H1 (cell line): ENCODE results near the gene SESN3. TPM values are rescaled to one million over a fixed set of nuclear protein-coding genes. Genes with fewer than 3 reads are reported as not detected.
A peak's percentile ranks its signal among the peaks of the same experiment; 100 is the strongest.

Source experiments
- CTCF ChIA-PET: fragments of 300-600 bp; sonication (Branson Sonifier 250); formaldehyde crosslinking; loops from one replicate; lab custom pipeline; 2021; ENCODE audit not compliant: partially characterized antibody; lab: Charles Lee
- POLR2A ChIA-PET: fragments of 300-600 bp; sonication (Branson Sonifier 250); formaldehyde crosslinking; loops from one replicate; lab custom pipeline; 2021; ENCODE audit warnings: inconsistent platforms; ENCODE audit not compliant: partially characterized antibody; lab: Charles Lee
- DNase-seq, 2 experiments: peaks; one replicate each; pipeline versions ENCODE4 v3.0.0 to v3.0.0-alpha.2; 2010 to 2022; ENCODE audit warnings: low spot score in 2 of 2, low read depth in 1 of 2, mixed read lengths in 1 of 2
- FAIRE-seq: peaks from 2 replicates; lab custom pipeline; 2011; peaks lifted over from hg19 to GRCh38; lab: Jason Lieb, UNC
- H2AFZ ChIP-seq: 2 replicates; pipeline ENCODE4 v1.8.1; 2012; ENCODE audit warnings: low read length, inconsistent platforms
- H2AK5ac ChIP-seq: 2 replicates; pipeline ENCODE4 v1.6.1; 2013; ENCODE audit warnings: low read depth, low read length
- H2BK120ac ChIP-seq: replicated peaks from 2 replicates; pipeline ENCODE3; 2013; ENCODE audit warnings: low read depth, low read length, inconsistent platforms
- H2BK12ac ChIP-seq: 2 replicates; pipeline ENCODE4 v1.6.1; 2013; ENCODE audit warnings: low read depth, low read length
- H2BK15ac ChIP-seq: 2 replicates; pipeline ENCODE4 v1.6.1; 2013; ENCODE audit warnings: low read length
- H2BK20ac ChIP-seq: 2 replicates; pipeline ENCODE4 v1.6.1; 2013; ENCODE audit warnings: low read length
- H2BK5ac ChIP-seq: 2 replicates; pipeline ENCODE4 v1.6.1; 2013; ENCODE audit warnings: low read depth, low read length
- H3K14ac ChIP-seq: 2 replicates; pipeline ENCODE4 v1.6.1; 2013; ENCODE audit warnings: inconsistent platforms; ENCODE audit not compliant: insufficient read length
- H3K18ac ChIP-seq: 2 replicates; pipeline ENCODE4 v1.6.1; 2013; ENCODE audit warnings: low read length; ENCODE audit errors: extremely low read depth
- H3K23ac ChIP-seq: 2 replicates; pipeline ENCODE4 v1.6.1; 2013; ENCODE audit warnings: inconsistent platforms; ENCODE audit not compliant: insufficient read length
- H3K23me2 ChIP-seq: 2 replicates; pipeline ENCODE4 v1.6.1; 2013; ENCODE audit warnings: low read depth, low read length
- H3K27ac ChIP-seq: 2 replicates; pipeline ENCODE4 v1.6.1; 2011; ENCODE audit warnings: low read depth, low read length, inconsistent platforms
- H3K27me3 ChIP-seq, 4 experiments: replicated peaks in 1 of 4; 1 replicate in 1 of 4; 2 replicates in 3 of 4; pipeline versions ENCODE4 v1.6.1 to v1.8.1; 2011 to 2013; ENCODE audit warnings: low read length in 3 of 4, mild to moderate bottlenecking in 3 of 4, inconsistent platforms in 2 of 4, mixed read lengths in 2 of 4, moderate library complexity in 1 of 4; ENCODE audit not compliant: control insufficient read depth in 3 of 4, insufficient read depth in 3 of 4; ENCODE audit errors: extremely low read depth in 1 of 4
- H3K36me3 ChIP-seq, 4 experiments: 2 replicates each; pipeline versions ENCODE4 v1.6.1 to v1.8.1; 2011 to 2013; ENCODE audit warnings: mild to moderate bottlenecking in 4 of 4, low read length in 3 of 4, moderate library complexity in 2 of 4, control low read depth in 1 of 4, inconsistent platforms in 1 of 4; ENCODE audit not compliant: insufficient read depth in 4 of 4, control insufficient read depth in 2 of 4
- H3K4ac ChIP-seq: replicated peaks from 2 replicates; pipeline ENCODE3; 2013; ENCODE audit warnings: low read length, low read depth, mixed read lengths, inconsistent platforms; ENCODE audit not compliant: insufficient read length
- H3K4me1 ChIP-seq, 4 experiments: replicated peaks in 1 of 4; 1 replicate in 1 of 4; 2 replicates in 3 of 4; pipeline versions ENCODE4 v1.6.1 to v1.8.1; 2011 to 2013; ENCODE audit warnings: low read length in 3 of 4, inconsistent platforms in 2 of 4, mixed read lengths in 1 of 4; ENCODE audit not compliant: insufficient read depth in 4 of 4, control insufficient read depth in 3 of 4
- H3K4me2 ChIP-seq, 2 experiments: 2 replicates each; pipeline versions ENCODE4 v1.6.1 to v1.8.1; 2011 to 2013; ENCODE audit warnings: low read depth in 2 of 2, low read length in 2 of 2, control low read depth in 1 of 2, inconsistent platforms in 1 of 2, mild to moderate bottlenecking in 1 of 2; ENCODE audit not compliant: insufficient read depth in 1 of 2
- H3K4me3 ChIP-seq, 4 experiments: fragments of 200-600, 300-600 bp in 1 of 4; sonication (generic), shearing (Covaris generic), sonication (Bioruptor Twin) in 1 of 4; 2 replicates each; pipeline versions ENCODE4 v1.5.1 to v1.8.1; 2011 to 2016; ENCODE audit warnings: low read length in 4 of 4, low read depth in 3 of 4, control low read depth in 2 of 4, inconsistent platforms in 2 of 4, mild to moderate bottlenecking in 2 of 4, mixed read lengths in 1 of 4, moderate library complexity in 1 of 4; ENCODE audit not compliant: insufficient read depth in 2 of 4; ENCODE audit errors: extremely low read depth in 1 of 4
- H3K56ac ChIP-seq: replicated peaks from 2 replicates; pipeline ENCODE3; 2013; ENCODE audit warnings: low read depth, mild to moderate bottlenecking, mixed read lengths, low read length, inconsistent platforms; ENCODE audit not compliant: insufficient read length
- H3K79me1 ChIP-seq: 2 replicates; pipeline ENCODE4 v1.6.1; 2013; ENCODE audit warnings: low read depth, low read length, control low read depth
- H3K79me2 ChIP-seq, 2 experiments: 2 replicates each; pipeline versions ENCODE4 v1.6.1 to v1.8.1; 2012 to 2013; ENCODE audit warnings: low read length in 2 of 2, mild to moderate bottlenecking in 2 of 2, inconsistent platforms in 1 of 2; ENCODE audit not compliant: insufficient read depth in 2 of 2, control insufficient read depth in 1 of 2
- H3K9ac ChIP-seq, 4 experiments: replicated peaks in 1 of 4; 1 replicate in 1 of 4; 2 replicates in 3 of 4; pipeline versions ENCODE4 v1.6.1 to v1.8.1; 2011 to 2013; ENCODE audit warnings: low read depth in 3 of 4, low read length in 3 of 4, control low read depth in 2 of 4, mild to moderate bottlenecking in 2 of 4, moderate library complexity in 2 of 4, inconsistent platforms in 1 of 4; ENCODE audit errors: extremely low read depth in 1 of 4
- H3K9me3 ChIP-seq, 2 experiments: 2 replicates each; pipeline versions ENCODE4 v1.6.1 to v1.8.1; 2012 to 2013; ENCODE audit warnings: mild to moderate bottlenecking in 2 of 2, moderate library complexity in 2 of 2, control low read depth in 1 of 2, inconsistent platforms in 1 of 2, low read depth in 1 of 2, low read length in 1 of 2, mixed read lengths in 1 of 2; ENCODE audit not compliant: insufficient read depth in 2 of 2
- H4K20me1 ChIP-seq, 2 experiments: replicated peaks in 1 of 2; 2 replicates each; pipeline versions ENCODE3 to v1.8.1; 2011 to 2013; ENCODE audit warnings: inconsistent platforms in 2 of 2, low read length in 2 of 2, mild to moderate bottlenecking in 1 of 2; ENCODE audit not compliant: insufficient read depth in 2 of 2, control insufficient read depth in 1 of 2
- H4K5ac ChIP-seq: 2 replicates; pipeline ENCODE4 v1.6.1; 2013; ENCODE audit warnings: low read length, low read depth, mixed read lengths, inconsistent platforms; ENCODE audit not compliant: insufficient read length
- H4K8ac ChIP-seq: 2 replicates; pipeline ENCODE4 v1.8.0; 2013; ENCODE audit warnings: mild to moderate bottlenecking, moderate library complexity, low read length, inconsistent platforms; ENCODE audit not compliant: insufficient read depth; ENCODE audit errors: extremely low read depth
- H4K91ac ChIP-seq: replicated peaks from 2 replicates; pipeline ENCODE3; 2013; ENCODE audit warnings: low read length, mixed read lengths, inconsistent platforms; ENCODE audit not compliant: insufficient read length
- HDAC6 ChIP-seq: IDR thresholded peaks from one replicate; pipeline ENCODE4 v1.7.1; 2012; ENCODE audit warnings: low read depth, mild to moderate bottlenecking, inconsistent platforms, low read length, moderate library complexity
- NANOG ChIP-seq: IDR thresholded peaks from 2 replicates; pipeline ENCODE4 v1.6.1; 2011; ENCODE audit warnings: low read length, low read depth, mild to moderate bottlenecking, inconsistent platforms; ENCODE audit not compliant: insufficient read depth, poor library complexity, severe bottlenecking
- PHF8 ChIP-seq: fragments of 200-600 bp; sonication (generic); conservative IDR thresholded peaks from 2 replicates; pipeline ENCODE4 v1.7.1; 2012; ENCODE audit warnings: low read depth, mild to moderate bottlenecking, inconsistent platforms, low read length, moderate library complexity
- RAD21 ChIP-seq, 2 experiments: IDR thresholded peaks in 1 of 2; conservative IDR thresholded peaks in 1 of 2; 2 replicates each; pipeline ENCODE4 v1.6.1; 2011; ENCODE audit warnings: low read depth in 2 of 2, low read length in 2 of 2, improper control_type of control experiment in 1 of 2, inconsistent platforms in 1 of 2, mild to moderate bottlenecking in 1 of 2, moderate library complexity in 1 of 2
- RXRA ChIP-seq: IDR thresholded peaks from 2 replicates; pipeline ENCODE4 v1.6.1; 2011; ENCODE audit warnings: low read depth, mild to moderate bottlenecking, low read length, moderate library complexity; ENCODE audit not compliant: insufficient read depth
- SAP30 ChIP-seq: fragments of 300-600 bp; sonication (generic); IDR thresholded peaks from 2 replicates; pipeline ENCODE4 v1.7.1; 2012; ENCODE audit warnings: low read length, moderate library complexity, mild to moderate bottlenecking, inconsistent platforms; ENCODE audit not compliant: insufficient read depth, insufficient replicate concordance
- SIRT6 ChIP-seq: IDR thresholded peaks from one replicate; pipeline ENCODE4 v1.7.1; 2012; ENCODE audit warnings: low read length, inconsistent platforms
- SIX5 ChIP-seq: IDR thresholded peaks from 2 replicates; pipeline ENCODE4 v1.6.1; 2011; ENCODE audit warnings: mild to moderate bottlenecking, low read depth, low read length
- SRF ChIP-seq: IDR thresholded peaks from 2 replicates; pipeline ENCODE4 v1.6.1; 2011; ENCODE audit warnings: mild to moderate bottlenecking, low read depth, low read length, moderate library complexity
- SUZ12 ChIP-seq: fragments of 200-600 bp; sonication (generic); IDR thresholded peaks from 2 replicates; pipeline ENCODE4 v1.6.1; 2012; ENCODE audit warnings: mild to moderate bottlenecking, inconsistent platforms, low read length, moderate library complexity, mixed read lengths
- WGBS, 2 experiments: shearing (Covaris generic) in 1 of 2; methylation state at CpG; one replicate each; pipeline versions ENCODE4 v1.1.6 to v1.1.7; 2013 to 2015; ENCODE audit warnings: low lambda C conversion rate in 2 of 2, mixed read lengths in 2 of 2, inconsistent platforms in 1 of 2, low coverage in 1 of 2, missing lambda C conversion rate in 1 of 2; ENCODE audit not compliant: insufficient replicate concordance in 2 of 2, insufficient coverage in 1 of 2, insufficient read length in 1 of 2; ENCODE audit errors: extremely low coverage in 1 of 2, missing lambda C conversion rate in 1 of 2; 5-methylcytosine and 5-hydroxymethylcytosine counted together
- polyA plus RNA-seq, 7 experiments: library from polyadenylated mRNA; depleted of rRNA in 3 of 7; stranded (reverse) in 5 of 7; unstranded in 2 of 7; fragments of >200 nt in 5 of 7; fragments of 200-250 nt in 2 of 7; gene quantifications; 1 replicate in 5 of 7; 2 replicates in 1 of 7; 4 replicates in 1 of 7; pipeline versions ENCODE4 v1.2.1 to v1.2.3, GENCODE V29; 2011 to 2013; ENCODE audit warnings: missing spikeins in 2 of 7, mixed read lengths in 2 of 7
- total RNA-seq: library from RNA; stranded (reverse); fragmentation: NEBNext Ultra II Directional; extraction: Animal tissue kit (Norgen Biotek cat#: 25700); gene quantifications from 2 replicates; pipeline ENCODE4 v1.2.1, GENCODE V29; 2021
- TF ChIP-seq, protein P1 (sequence below): IDR thresholded peaks from 2 replicates; pipeline ENCODE4 v1.6.1; 2012; ENCODE audit warnings: low read length, inconsistent platforms

The SESN3 gene
- total and polyA plus RNA-seq, 2 of the 8 experiments (the other 6 are each of a cell fraction or from before 2014, with no cell fraction given): 10.2 to 31.1 TPM

DNA sequence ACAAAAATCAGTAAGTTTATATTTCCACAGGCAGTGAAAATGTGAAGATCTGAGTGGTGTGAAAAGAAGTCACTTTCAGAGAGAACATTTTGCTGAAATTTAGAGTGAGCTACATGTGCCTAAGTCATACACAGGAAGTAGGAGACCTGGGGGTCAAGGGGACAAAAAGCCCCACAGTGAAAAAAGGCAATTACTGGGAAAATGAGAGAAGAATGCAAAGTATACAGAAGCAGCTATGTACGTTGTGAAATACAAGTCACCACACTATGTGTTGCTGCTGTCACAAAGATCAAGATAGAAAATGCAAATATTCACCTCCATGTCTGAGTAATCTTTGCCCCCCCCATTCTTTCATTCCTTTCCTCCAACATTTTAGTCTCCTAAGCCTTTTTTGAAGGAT lies 21.6 kb upstream of the SESN3 start:
- Histone ChIP-seq H2BK12ac (no peak overlapping the region; the same call in none of the 2 replicates), H2AK5ac (no peak overlapping the region), H3K4me2 (no peak overlapping the region), H3K9me3 (no peaks in the 10 kb centered on the region), H3K4me1 (peaks cover 17 to 40% (median 29%) of the 10 kb centered on the region in 4 experiments; a peak in 6 of 7 replicates), H3K79me2 (no peaks in the 10 kb centered on the region), H4K91ac (no peak overlapping the region), H2BK20ac (peak overlapping the region; percentile 6; the same call in 1 of the 2 replicates), H2BK120ac (peak overlapping the region; percentile 69), H3K4ac (peak overlapping the region; percentile 41), H3K27me3 (no peaks in the 10 kb centered on the region), H3K36me3 (no peaks in the 10 kb centered on the region), H3K56ac (no peak overlapping the region), H2BK15ac (no peak overlapping the region), H3K79me1 (no peaks in the 10 kb centered on the region), H3K4me3 (no peak overlapping the region), H2BK5ac (no peak overlapping the region), H3K14ac (no peak overlapping the region), H4K5ac (no peak overlapping the region), H2AFZ (0 out of 2 replicates have a peak overlapping the region, but pooled peaks have one; percentile 52), H3K18ac (peak overlapping the region; percentile 21; the same call in 1 of the 2 replicates), H3K9ac (peak overlapping the region in 1 of 4 experiments; percentile 46; a peak in 1 of 7 replicates), H3K27ac (no peak overlapping the region), H4K8ac (no peak overlapping the region), H3K23ac (no peak overlapping the region), H3K23me2 (no peaks in the 10 kb centered on the region; the same call in 1 of the 2 replicates), H4K20me1 (no peaks in the 10 kb centered on the region)
- POLR2A ChIA-PET: interaction anchor here (1.1 to 1.2 kb wide), 2 partner anchors 9 to 23 kb away, joined by 3 to 5 read pairs; no protein-coding TSS in a partner anchor
- DNase-seq (no peak), FAIRE-seq (no peak)
- WGBS, 2 experiments: 62% methylated on average over 1 of the region's 1 CpG; no CpG with 5 or more reads in 1 of the 2 experiments
- CTCF ChIA-PET: interaction anchor here (1.1 to 2.6 kb wide), 5 partner anchors 8 to 93 kb away, joined by 3 to 10 read pairs (median 4); no protein-coding TSS in a partner anchor
- TF ChIP-seq PHF8: no peak
- no peak for TF ChIP-seq RXRA
- TF ChIP-seq SIRT6: no peak
- TF ChIP-seq SUZ12: no peak
- TF ChIP-seq SRF: no peak
- no peak for TF ChIP-seq SAP30
- TF ChIP-seq, protein P1, sequence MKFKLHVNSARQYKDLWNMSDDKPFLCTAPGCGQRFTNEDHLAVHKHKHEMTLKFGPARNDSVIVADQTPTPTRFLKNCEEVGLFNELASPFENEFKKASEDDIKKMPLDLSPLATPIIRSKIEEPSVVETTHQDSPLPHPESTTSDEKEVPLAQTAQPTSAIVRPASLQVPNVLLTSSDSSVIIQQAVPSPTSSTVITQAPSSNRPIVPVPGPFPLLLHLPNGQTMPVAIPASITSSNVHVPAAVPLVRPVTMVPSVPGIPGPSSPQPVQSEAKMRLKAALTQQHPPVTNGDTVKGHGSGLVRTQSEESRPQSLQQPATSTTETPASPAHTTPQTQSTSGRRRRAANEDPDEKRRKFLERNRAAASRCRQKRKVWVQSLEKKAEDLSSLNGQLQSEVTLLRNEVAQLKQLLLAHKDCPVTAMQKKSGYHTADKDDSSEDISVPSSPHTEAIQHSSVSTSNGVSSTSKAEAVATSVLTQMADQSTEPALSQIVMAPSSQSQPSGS: no peak
- no peak for TF ChIP-seq NANOG
- no peak for TF ChIP-seq RAD21 (IDR thresholded peaks at IDR 0.05 in 1 of 2, conservative IDR thresholded peaks at IDR 0.05 in 1 of 2; ENCODE audit: low read depth in 2 of 2, low read length in 2 of 2)
- no peak for TF ChIP-seq HDAC6
- TF ChIP-seq SIX5: no peak
